SK-N-SH treated with all-trans-retinoic acid at 6 μM for 48 hours (cell line): Measurements from ENCODE around the gene CASKIN1.

Experiments used
- ATAC-seq: fragments of 200-7000 bp; cut with Tn5 transposase; 3 replicates; pipeline ENCODE4 v1.9.1; 2020; ENCODE audit warnings: mild to moderate bottlenecking, moderate library complexity
- ARNTL ChIP-seq: fragments of 450-650 bp; formaldehyde crosslinking; IDR thresholded peaks from 2 replicates; pipeline ENCODE4 v1.5.0; 2020; ENCODE audit warnings: low read depth, mild to moderate bottlenecking, moderate library complexity, borderline replicate concordance
- BACH2 ChIP-seq: fragments of 250-450 bp; sonication (Bioruptor Pico); IDR thresholded peaks from 2 replicates; pipeline ENCODE4 v1.9.0; 2021; ENCODE audit warnings: mild to moderate bottlenecking, borderline replicate concordance
- CREB5 ChIP-seq: fragments of 250-450 bp; sonication (Bioruptor Pico); IDR thresholded peaks from 2 replicates; pipeline ENCODE4 v1.5.1; 2020; ENCODE audit warnings: low read depth, mild to moderate bottlenecking, moderate library complexity
- ESRRG ChIP-seq: fragments of 250-450 bp; sonication (Bioruptor Pico); IDR thresholded peaks from 2 replicates; pipeline ENCODE4 v1.6.1; 2021; ENCODE audit warnings: mild to moderate bottlenecking
- GLIS3 ChIP-seq: fragments of 250-450 bp; sonication (Bioruptor Pico); IDR thresholded peaks from 2 replicates; pipeline ENCODE4 v1.5.0; 2020; ENCODE audit warnings: mild to moderate bottlenecking, moderate library complexity
- ISL1 ChIP-seq: fragments of 250-450 bp; sonication (Bioruptor Pico); IDR thresholded peaks from 2 replicates; pipeline ENCODE4 v2.1.2; 2022; ENCODE audit warnings: mild to moderate bottlenecking, moderate library complexity
- OSR1 ChIP-seq: fragments of 250-450 bp; sonication (Bioruptor Pico); IDR thresholded peaks from 2 replicates; pipeline ENCODE4 v1.8.0; 2022; ENCODE audit warnings: moderate library complexity, mild to moderate bottlenecking, inconsistent platforms
- PATZ1 ChIP-seq: fragments of 250-450 bp; sonication (Bioruptor Pico); IDR thresholded peaks from 2 replicates; pipeline ENCODE4 v1.8.0; 2020; ENCODE audit warnings: mild to moderate bottlenecking, moderate library complexity, borderline replicate concordance
- POU6F1 ChIP-seq: fragments of 250-450 bp; sonication (Bioruptor Pico); IDR thresholded peaks from 2 replicates; pipeline ENCODE4 v1.8.0; 2021; ENCODE audit warnings: low read depth, mild to moderate bottlenecking, moderate library complexity, borderline replicate concordance
- PPARA ChIP-seq: fragments of 250-450 bp; sonication (Bioruptor Pico); IDR thresholded peaks from 2 replicates; pipeline ENCODE4 v1.5.0; 2020; ENCODE audit warnings: mild to moderate bottlenecking, borderline replicate concordance
- RARB ChIP-seq: fragments of 250-450 bp; sonication (Bioruptor Pico); IDR thresholded peaks from 2 replicates; pipeline ENCODE4 v1.8.0; 2021; ENCODE audit warnings: mild to moderate bottlenecking, moderate library complexity
- SNAI2 ChIP-seq: fragments of 250-450 bp; sonication (Bioruptor Pico); IDR thresholded peaks from 2 replicates; pipeline ENCODE4 v1.5.0; 2020; ENCODE audit warnings: mild to moderate bottlenecking, moderate library complexity
- TCF4 ChIP-seq: fragments of 250-450 bp; sonication (Bioruptor Pico); IDR thresholded peaks from 2 replicates; pipeline ENCODE4 v1.8.0; 2021; ENCODE audit warnings: mild to moderate bottlenecking, moderate library complexity, borderline replicate concordance
- TOX ChIP-seq: fragments of 250-450 bp; sonication (Bioruptor Pico); IDR thresholded peaks from 2 replicates; pipeline ENCODE4 v1.8.0; 2021; ENCODE audit warnings: mild to moderate bottlenecking, moderate library complexity, borderline replicate concordance
- TSHZ2 ChIP-seq: fragments of 250-450 bp; sonication (Bioruptor Pico); IDR thresholded peaks from 2 replicates; pipeline ENCODE4 v1.5.0; 2020; ENCODE audit warnings: mild to moderate bottlenecking, moderate library complexity
- ZC3H10 ChIP-seq: fragments of 250-450 bp; sonication (Bioruptor Pico); IDR thresholded peaks from 2 replicates; pipeline ENCODE4 v1.5.1; 2021; ENCODE audit warnings: mild to moderate bottlenecking, moderate library complexity
- ZFP3 ChIP-seq: fragments of 250-450 bp; sonication (Bioruptor Pico); IDR thresholded peaks from 2 replicates; pipeline ENCODE4 v1.5.0; 2020; ENCODE audit warnings: mild to moderate bottlenecking, moderate library complexity
- ZNF565 ChIP-seq: fragments of 450-650 bp; formaldehyde crosslinking; conservative IDR thresholded peaks from 2 replicates; pipeline ENCODE4 v1.5.0; 2020; ENCODE audit warnings: low read depth, mild to moderate bottlenecking, moderate library complexity
- ZNF70 ChIP-seq: fragments of 450-650 bp; formaldehyde crosslinking; IDR thresholded peaks from 2 replicates; pipeline ENCODE4 v1.5.0; 2020; ENCODE audit warnings: mild to moderate bottlenecking, moderate library complexity
- ZNF8 ChIP-seq: fragments of 450-650 bp; formaldehyde crosslinking; IDR thresholded peaks from 2 replicates; pipeline ENCODE4 v1.5.0; 2020; ENCODE audit warnings: mild to moderate bottlenecking, moderate library complexity

CASKIN1 gene

GRCh38 chr16:2208308-2208707 is 11.9 kb upstream of the CASKIN1 start (continued):
- TF ChIP-seq CREB5 (CRISPR knock-in tag) (no peak), PPARA (CRISPR knock-in tag) (no peak), ISL1 (CRISPR knock-in tag) (no peak), ZNF8 (CRISPR knock-in tag) (no peak), ESRRG (no peak)

- ATAC-seq, result no peak
Observed at GRCh38 chr16:2207872-2208271, 11.5 kb upstream of the CASKIN1 start.

More at GRCh38 chr16:2207872-2208271, 11.5 kb upstream of the CASKIN1 start:
- no peak for TF ChIP-seq SNAI2 (CRISPR knock-in tag)
- no peak for TF ChIP-seq TOX
- TF ChIP-seq ARNTL (CRISPR knock-in tag), result no peak
- TF ChIP-seq PPARA (CRISPR knock-in tag), result no peak
- TF ChIP-seq ISL1 (CRISPR knock-in tag), result no peak
- TF ChIP-seq ZFP3, result no peak
- TF ChIP-seq RARB (CRISPR knock-in tag), result no peak
- no peak for TF ChIP-seq ZNF565 (CRISPR knock-in tag)
- TF ChIP-seq GLIS3 (CRISPR knock-in tag), result no peak
- TF ChIP-seq CREB5 (CRISPR knock-in tag), result no peak
- TF ChIP-seq ZC3H10 (CRISPR knock-in tag), result no peak
- no peak for TF ChIP-seq TCF4
- no peak for TF ChIP-seq OSR1
- TF ChIP-seq PATZ1 (CRISPR knock-in tag), result no peak
- no peak for TF ChIP-seq TSHZ2 (CRISPR knock-in tag)
- no peak for TF ChIP-seq BACH2 (CRISPR knock-in tag)
- TF ChIP-seq ZNF70 (CRISPR knock-in tag), result no peak
- TF ChIP-seq POU6F1, result no peak
